Stomach (tissue), 9 donors: Measurements from ENCODE around the gene CADPS. TPM values are rescaled to one million over a fixed set of nuclear protein-coding genes. Genes with fewer than 3 reads are reported as not detected.

Experiments
- DNase-seq, 2 donors: peaks; one replicate each; pipeline versions ENCODE4 v3.0.0 to v3.0.0-alpha.2; 2013 to 2019
- H3K27ac ChIP-seq, 5 donors: fragments of 200-600 bp in 4 of 5; sonication (generic) in 4 of 5; one replicate each; pipeline ENCODE4 v1.5.1; 2013 to 2019; ENCODE audit warnings: mild to moderate bottlenecking in 1 of 5, moderate library complexity in 1 of 5
- H3K27me3 ChIP-seq, 3 donors: fragments of 200-600 bp; sonication (generic); one replicate each; pipeline ENCODE4 v1.5.1; 2017 to 2019; ENCODE audit warnings: mixed run types in 1 of 3
- H3K36me3 ChIP-seq, 4 donors: fragments of 200-600 bp; sonication (generic); 1 replicate in 3 of 4; 2 replicates in 1 of 4; pipeline ENCODE4 v1.5.1; 2016 to 2019
- H3K4me1 ChIP-seq, 4 donors: fragments of 200-600 bp; sonication (generic); one replicate each; pipeline ENCODE4 v1.5.1; 2016 to 2019
- H3K4me3 ChIP-seq, 4 donors: fragments of 200-600 bp; sonication (generic) in 3 of 4; one replicate each; pipeline ENCODE4 v1.5.1; 2016 to 2019; ENCODE audit warnings: mild to moderate bottlenecking in 1 of 4
- H3K9me3 ChIP-seq, 4 donors: fragments of 200-600 bp; sonication (generic); one replicate each; pipeline ENCODE4 v1.5.1; 2016 to 2019
- EP300 ChIP-seq: sonication (generic); formaldehyde crosslinking; IDR thresholded peaks from one replicate; pipeline ENCODE4 v1.6.1; 2017; ENCODE audit warnings: antibody characterized with exemption
- POLR2A ChIP-seq, 4 donors: fragments of 450-650 bp; IDR thresholded peaks; one replicate each; pipeline ENCODE4 v1.6.1; 2016; ENCODE audit warnings: antibody characterized with exemption in 4 of 4, control low read depth in 2 of 4, mild to moderate bottlenecking in 1 of 4, moderate library complexity in 1 of 4
- POLR2AphosphoS5 ChIP-seq, 3 donors: sonication (generic); formaldehyde crosslinking; IDR thresholded peaks; one replicate each; pipeline ENCODE4 v1.6.1; 2016; ENCODE audit warnings: antibody characterized with exemption in 3 of 3
- WGBS, 5 donors: extraction: QIAGEN DNeasy Blood & Tissue Kit in 3 of 5; methylation state at CpG; one replicate each; pipeline versions ENCODE4 v1.1.5 to v1.1.7; 2013 to 2018; 5-methylcytosine and 5-hydroxymethylcytosine counted together
- intact Hi-C: fragments of 100-400 bp; cut with DNase I; formaldehyde crosslinking; loops from one replicate; pipeline ENCODE4 v1.15.1; 2023; ENCODE audit warnings: low total_unique reads
- polyA plus RNA-seq, 3 donors: library from polyadenylated mRNA; stranded (reverse); fragments of 200-250 nt; gene quantifications; one replicate each; pipeline ENCODE4 v1.2.3, GENCODE V29; 2013
- total RNA-seq, 5 donors: library from RNA; depleted of rRNA; stranded (reverse); fragments of >200 nt; gene quantifications; one replicate each; pipeline versions ENCODE4 v1.1.0 to v1.2.3, GENCODE V29; 2014 to 2016
- TF ChIP-seq, protein P1 (sequence below), 7 experiments: fragments of 450-650 bp in 4 of 7; fragments of 200-600 bp in 3 of 7; sonication (generic) in 3 of 7; IDR thresholded peaks; one replicate each; pipeline ENCODE4 v1.5.1; 2016 to 2019; ENCODE audit warnings: antibody characterized with exemption in 7 of 7, control low read depth in 2 of 7, mild to moderate bottlenecking in 1 of 7
- donor health status: healthy with polysubstance abuse.
- donor health status: Bipolar disorder and iron deficiency.
- donor health status: healthy.

The CADPS gene
- total and polyA plus RNA-seq, 8 donors = 0.58 to 32.2 (median 3.4) TPM

DNA sequence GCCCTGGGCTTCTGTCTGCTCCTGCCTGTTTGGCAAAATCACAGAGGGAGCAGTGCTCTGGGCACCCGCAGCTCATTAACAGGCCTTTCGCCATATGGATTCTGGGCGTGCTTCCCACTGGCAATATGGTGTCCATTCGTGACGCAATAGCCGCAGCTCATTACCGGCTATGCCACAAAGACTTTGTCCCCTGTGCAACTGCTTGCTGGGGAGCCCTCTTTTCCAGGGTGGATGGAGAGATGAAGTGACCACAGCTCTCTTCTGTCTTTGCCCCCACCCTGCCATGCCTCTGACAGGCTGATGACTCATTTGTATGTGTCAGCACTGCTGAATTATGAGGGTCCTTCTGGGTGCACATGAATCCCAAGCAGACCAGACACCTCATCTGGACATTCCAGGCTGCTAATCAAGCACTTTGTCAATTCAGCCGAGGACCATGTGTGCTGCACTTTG lies 287.6 kb downstream of the CADPS start:
- Histone ChIP-seq H3K36me3 (no peaks in the 10 kb centered on the region), H3K4me3 (no peak overlapping the region), H3K9me3 (no peaks in the 10 kb centered on the region), H3K27me3 (no peaks in the 10 kb centered on the region), H3K27ac (no peak overlapping the region), H3K4me1 (no peaks in the 10 kb centered on the region)
- no peak for DNase-seq
- WGBS, 5 donors = 86 to 95% (median 90%) methylated on average over 7 to 8 of the region's 8 CpGs
- intact Hi-C loops = no loop called here
- no peak for TF ChIP-seq POLR2AphosphoS5 (IDR thresholded peaks at IDR 0.05)
- TF ChIP-seq EP300 = no peak
- TF ChIP-seq, protein P1, sequence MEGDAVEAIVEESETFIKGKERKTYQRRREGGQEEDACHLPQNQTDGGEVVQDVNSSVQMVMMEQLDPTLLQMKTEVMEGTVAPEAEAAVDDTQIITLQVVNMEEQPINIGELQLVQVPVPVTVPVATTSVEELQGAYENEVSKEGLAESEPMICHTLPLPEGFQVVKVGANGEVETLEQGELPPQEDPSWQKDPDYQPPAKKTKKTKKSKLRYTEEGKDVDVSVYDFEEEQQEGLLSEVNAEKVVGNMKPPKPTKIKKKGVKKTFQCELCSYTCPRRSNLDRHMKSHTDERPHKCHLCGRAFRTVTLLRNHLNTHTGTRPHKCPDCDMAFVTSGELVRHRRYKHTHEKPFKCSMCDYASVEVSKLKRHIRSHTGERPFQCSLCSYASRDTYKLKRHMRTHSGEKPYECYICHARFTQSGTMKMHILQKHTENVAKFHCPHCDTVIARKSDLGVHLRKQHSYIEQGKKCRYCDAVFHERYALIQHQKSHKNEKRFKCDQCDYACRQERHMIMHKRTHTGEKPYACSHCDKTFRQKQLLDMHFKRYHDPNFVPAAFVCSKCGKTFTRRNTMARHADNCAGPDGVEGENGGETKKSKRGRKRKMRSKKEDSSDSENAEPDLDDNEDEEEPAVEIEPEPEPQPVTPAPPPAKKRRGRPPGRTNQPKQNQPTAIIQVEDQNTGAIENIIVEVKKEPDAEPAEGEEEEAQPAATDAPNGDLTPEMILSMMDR (IDR thresholded peaks at IDR 0.05) = no peak
- TF ChIP-seq POLR2A (IDR thresholded peaks at IDR 0.05) = no peak

DNA sequence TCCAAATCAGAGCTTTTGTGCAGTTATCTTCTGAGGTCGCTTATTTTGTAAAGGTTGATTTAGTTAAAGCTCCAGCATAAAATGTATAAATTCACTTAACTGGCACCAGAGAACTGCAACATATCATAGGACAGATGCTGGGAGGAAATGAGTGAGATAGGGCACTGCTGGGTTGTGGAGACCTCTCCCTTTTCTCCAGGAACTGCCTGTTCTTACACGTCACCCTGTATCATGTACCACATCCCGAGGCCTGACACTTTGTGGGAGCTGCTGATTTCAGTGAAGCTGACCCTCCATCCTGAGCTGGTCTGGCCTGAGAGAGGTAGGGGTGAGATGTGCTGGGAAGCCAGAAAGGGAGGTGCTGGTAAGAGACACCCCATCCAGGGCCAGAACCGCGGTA lies 288.0 kb downstream of the CADPS start:
- no peak for DNase-seq
- Histone ChIP-seq H3K4me1 (no peaks in the 10 kb centered on the region), H3K36me3 (no peaks in the 10 kb centered on the region), H3K27ac (no peak overlapping the region), H3K9me3 (no peaks in the 10 kb centered on the region), H3K27me3 (no peaks in the 10 kb centered on the region), H3K4me3 (no peak overlapping the region)
- no peak for TF ChIP-seq EP300
- no peak for TF ChIP-seq POLR2AphosphoS5 (IDR thresholded peaks at IDR 0.05)
- TF ChIP-seq, protein P1 (IDR thresholded peaks at IDR 0.05) = no peak
- TF ChIP-seq POLR2A (IDR thresholded peaks at IDR 0.05) = no peak
- WGBS, 5 donors = 84 to 93% (median 89%) methylated on average over 3 to 5 of the region's 5 CpGs
- intact Hi-C loops = no loop called here

DNA sequence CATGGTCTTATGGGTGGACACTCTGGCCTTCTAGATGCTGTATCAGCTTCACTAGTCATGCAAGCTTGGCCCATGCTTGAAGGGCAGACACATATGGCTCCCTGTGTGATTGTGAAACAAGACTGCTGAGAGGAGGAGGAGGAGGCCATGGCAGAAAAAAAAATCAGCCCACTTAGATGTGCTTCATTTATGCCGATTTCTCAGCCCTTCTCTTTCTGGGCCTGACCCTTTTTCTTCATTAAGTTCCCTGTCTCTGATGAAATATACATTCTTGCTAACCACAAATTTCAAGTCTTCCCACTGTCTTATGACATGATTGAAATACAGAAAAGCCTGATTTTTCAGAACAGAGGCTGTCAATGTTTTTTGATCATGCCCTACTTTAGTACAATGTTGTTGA lies 288.9 kb downstream of the CADPS start:
- Histone ChIP-seq H3K27me3 (no peaks in the 10 kb centered on the region), H3K4me3 (no peak overlapping the region), H3K4me1 (no peaks in the 10 kb centered on the region), H3K9me3 (no peaks in the 10 kb centered on the region), H3K36me3 (no peaks in the 10 kb centered on the region), H3K27ac (no peak overlapping the region)
- intact Hi-C loops = no loop called here
- 67 to 100% (median 88%) methylated on average over 1 of the region's 1 CpG for WGBS, 5 donors
- DNase-seq = no peak
- TF ChIP-seq POLR2A (IDR thresholded peaks at IDR 0.05) = no peak
- TF ChIP-seq, protein P1 (IDR thresholded peaks at IDR 0.05) = no peak
- TF ChIP-seq POLR2AphosphoS5 (IDR thresholded peaks at IDR 0.05) = no peak

DNA sequence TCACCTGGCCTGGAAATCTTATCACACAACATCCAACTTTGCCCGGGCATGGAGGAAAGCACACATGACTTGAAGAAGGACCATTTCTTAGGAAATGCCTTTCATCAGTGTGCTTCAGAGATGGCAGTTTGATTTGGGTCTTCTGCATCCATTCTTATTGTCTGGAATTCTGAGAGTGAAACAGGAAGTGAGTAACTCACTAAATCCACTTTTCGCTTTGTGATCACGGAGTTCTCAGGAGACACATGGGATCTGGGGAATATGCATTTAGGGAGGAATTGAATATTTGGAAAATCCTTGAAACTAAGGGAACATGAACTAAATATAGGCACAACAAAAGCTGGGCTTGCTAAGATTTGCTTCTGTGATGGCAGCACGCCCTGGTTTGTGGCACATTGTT lies 289.4 kb downstream of the CADPS start:
- WGBS, 5 donors = 62 to 76% (median 63%) methylated on average over 4 of the region's 4 CpGs
- H3K27ac ChIP-seq = no peak overlapping the region
- no peaks in the 10 kb centered on the region for H3K36me3 ChIP-seq
- TF ChIP-seq POLR2A (IDR thresholded peaks at IDR 0.05) (no peak), EP300 (no peak), POLR2AphosphoS5 (IDR thresholded peaks at IDR 0.05) (no peak)
- TF ChIP-seq, protein P1 (IDR thresholded peaks at IDR 0.05) = no peak
- peaks cover 0 to 2% (median 0%) of the 10 kb centered on the region in 4 donors for H3K9me3 ChIP-seq
- H3K4me3 ChIP-seq = no peak overlapping the region
- H3K27me3 ChIP-seq = no peaks in the 10 kb centered on the region
- no peaks in the 10 kb centered on the region for H3K4me1 ChIP-seq
- intact Hi-C loops = no loop called here
- DNase-seq = no peak
